Esophagus mucosa (tissue), 1 donor: ENCODE measurements around the gene DNMT3B. TPM values are rescaled to one million over a fixed set of nuclear protein-coding genes. Genes with fewer than 3 reads are reported as not detected.
"Not testable (repeated sequence)": the region's sequence is repeated elsewhere in the genome, so short reads cannot be mapped to it uniquely, and the experiment has no call there.

Experiments
- ATAC-seq: fragments of 200-7000 bp; cut with Tn5 transposase; one replicate; pipeline ENCODE4 v1.9.1; 2020
- total RNA-seq: library from RNA; stranded (reverse); gene quantifications from one replicate; pipeline ENCODE4 v1.2.4, GENCODE V29; 2023
- donor health status: DM: yes; HTN: yes; CAD: no.

DNMT3B gene
- total RNA-seq, 1 donor from 2014 or later, result 0.84 TPM

- peak; percentile 18 for ATAC-seq
Measured at GRCh38 chr20:32763202-32764004, 1.2 kb downstream of the DNMT3B start.

- no peak for ATAC-seq
Measured at GRCh38 chr20:32764005-32764960, 2.1 kb downstream of the DNMT3B start.

GRCh38 chr20:32765230-32765875 is 3.2 kb downstream of the DNMT3B start:
- not testable (repeated sequence) for ATAC-seq

- ATAC-seq, result no peak
Measured at GRCh38 chr20:32767418-32768198, 5.4 kb downstream of the DNMT3B start.

GRCh38 chr20:32772046-32772445 is 9.9 kb downstream of the DNMT3B start:
- peak; percentile 39 for ATAC-seq

GRCh38 chr20:32773223-32773622 is 11.0 kb downstream of the DNMT3B start:
- no peak for ATAC-seq

- no peak for ATAC-seq
Measured at GRCh38 chr20:32773855-32774254, 11.7 kb downstream of the DNMT3B start.

- peak; percentile 67 for ATAC-seq
Measured at GRCh38 chr20:32775336-32775991, 13.3 kb downstream of the DNMT3B start.

- ATAC-seq, result no peak
Measured at GRCh38 chr20:32777177-32777956, 15.2 kb downstream of the DNMT3B start.

- ATAC-seq, result no peak
Measured at GRCh38 chr20:32779500-32780211, 17.5 kb downstream of the DNMT3B start.

- no peak for ATAC-seq
Measured at GRCh38 chr20:32780278-32780677, 18.1 kb downstream of the DNMT3B start.

- no peak for ATAC-seq
Measured at GRCh38 chr20:32780749-32781655, 18.8 kb downstream of the DNMT3B start.

GRCh38 chr20:32784369-32785080 is 22.3 kb downstream of the DNMT3B start:
- no peak for ATAC-seq

- no peak for ATAC-seq
Measured at GRCh38 chr20:32786059-32786760, 24.0 kb downstream of the DNMT3B start.

- no peak for ATAC-seq
Measured at GRCh38 chr20:32787168-32787567, 25.0 kb downstream of the DNMT3B start.

- ATAC-seq, result peak; percentile 87
Measured at GRCh38 chr20:32789896-32790750, 27.9 kb downstream of the DNMT3B start.

- ATAC-seq, result no peak
Measured at GRCh38 chr20:32790751-32791057, 28.5 kb downstream of the DNMT3B start.
